GM12891 (cell line): ENCODE data around the gene CPNE5.

Experiments
- POLR2A ChIP-seq: IDR thresholded peaks from 2 replicates; pipeline ENCODE4 v1.6.1; 2011; ENCODE audit warnings: low read depth, low read length, control low read depth
- POLR2AphosphoS5 ChIP-seq: IDR thresholded peaks from 2 replicates; pipeline ENCODE4 v1.6.1; 2011; ENCODE audit warnings: low read depth, low read length, control low read depth
- POU2F2 ChIP-seq: IDR thresholded peaks from 2 replicates; pipeline ENCODE4 v1.6.1; 2011; ENCODE audit warnings: low read depth, mild to moderate bottlenecking, control low read depth, low read length, moderate library complexity
- SPI1 ChIP-seq: IDR thresholded peaks from 2 replicates; pipeline ENCODE4 v1.6.1; 2011; ENCODE audit warnings: low read depth, low read length, control low read depth
- TAF1 ChIP-seq: IDR thresholded peaks from 2 replicates; pipeline ENCODE4 v1.6.1; 2011; ENCODE audit warnings: low read depth, low read length, control low read depth

DNA sequence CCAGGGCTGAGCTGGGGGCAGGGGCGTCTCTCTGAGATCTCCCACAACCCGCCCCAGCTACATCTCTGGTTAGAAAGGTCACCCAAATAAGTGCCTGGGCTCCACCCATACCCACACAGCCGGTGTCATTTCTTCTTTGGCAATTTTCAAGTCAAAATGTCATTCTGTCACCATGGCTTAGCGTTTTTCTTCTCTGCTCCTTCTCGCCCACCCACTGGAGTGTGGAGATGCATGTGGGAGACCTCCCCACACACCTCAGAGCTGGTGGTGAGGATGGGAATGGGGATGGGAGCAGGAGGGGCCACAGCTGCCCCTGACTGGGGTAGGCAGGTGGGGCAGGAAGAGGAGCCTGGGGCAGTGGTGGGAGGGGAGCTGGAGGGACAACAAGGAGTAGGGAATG lies 63.1 kb downstream of the CPNE5 start:
- TF ChIP-seq POLR2A (no peak), SPI1 (no peak), TAF1 (no peak), POLR2AphosphoS5 (no peak), POU2F2 (no peak)
